H1 (cell line): ENCODE measurements around the gene PPM1M. TPM values are rescaled to one million over a fixed set of nuclear protein-coding genes. Genes with fewer than 3 reads are reported as not detected.

Experiments used
- ATF3 ChIP-seq: IDR thresholded peaks from 2 replicates; pipeline ENCODE4 v1.6.1; 2011; ENCODE audit warnings: low read depth, mild to moderate bottlenecking, low read length; ENCODE audit not compliant: insufficient read depth
- E2F6 ChIP-seq: IDR thresholded peaks from 2 replicates; pipeline ENCODE4 v1.6.1; 2012; ENCODE audit warnings: inconsistent platforms
- RNF2 ChIP-seq: fragments of 200-900, 300-1000 bp; sonication (generic); IDR thresholded peaks from 2 replicates; pipeline ENCODE4 v1.7.1; 2016; ENCODE audit warnings: borderline replicate concordance, low read depth, mild to moderate bottlenecking, antibody characterized with exemption, low read length; ENCODE audit not compliant: poor library complexity, severe bottlenecking; ENCODE audit errors: missing control alignments
- polyA plus RNA-seq, 7 experiments: library from polyadenylated mRNA; depleted of rRNA in 3 of 7; stranded (reverse) in 5 of 7; unstranded in 2 of 7; fragments of >200 nt in 5 of 7; fragments of 200-250 nt in 2 of 7; gene quantifications; 1 replicate in 5 of 7; 2 replicates in 1 of 7; 4 replicates in 1 of 7; pipeline versions ENCODE4 v1.2.1 to v1.2.3, GENCODE V29; 2011 to 2013; ENCODE audit warnings: missing spikeins in 2 of 7, mixed read lengths in 2 of 7
- total RNA-seq: library from RNA; stranded (reverse); fragmentation: NEBNext Ultra II Directional; extraction: Animal tissue kit (Norgen Biotek cat#: 25700); gene quantifications from 2 replicates; pipeline ENCODE4 v1.2.1, GENCODE V29; 2021

The PPM1M gene
- total and polyA plus RNA-seq, 2 of the 8 experiments (the other 6 are each of a cell fraction or from before 2014, with no cell fraction given): 5.2 to 6.3 TPM

GRCh38 chr3:52216585-52217408 is 28.8 kb upstream of the PPM1M start (continued):
- TF ChIP-seq ATF3 (no peak), E2F6 (no peak), RNF2 (no peak)
